DOHH2 (cell line): ENCODE results near the gene BUB1.

ENCODE experiments used
- CTCF ChIP-seq: fragments of 200-600 bp; sonication (generic); IDR thresholded peaks from one replicate; pipeline ENCODE4 v1.5.1; 2014; ENCODE audit warnings: antibody characterized with exemption, mild to moderate bottlenecking, low read depth, low read length; ENCODE audit not compliant: poor library complexity, severe bottlenecking
- EZH2phosphoT487 ChIP-seq: fragments of 200-600 bp; sonication (generic); IDR thresholded peaks from 2 replicates; pipeline ENCODE4 v1.6.1; 2017; ENCODE audit warnings: borderline replicate concordance, mild to moderate bottlenecking, antibody characterized with exemption, low read length, moderate library complexity, mixed read lengths

GRCh38 chr2:110638952-110639695, 38.7 kb downstream of the BUB1 start:
- TF ChIP-seq CTCF (no peak), EZH2phosphoT487 (no peak)
